SK-N-MC (cell line): Measurements from ENCODE around the gene BEST4.
A peak's percentile ranks its signal among the peaks of the same experiment; 100 is the strongest.

Experiments
- EZH2 ChIP-seq: fragments of 200-600 bp; sonication (generic); IDR thresholded peaks from one replicate; pipeline ENCODE4 v1.6.1; 2017; ENCODE audit warnings: antibody characterized with exemption
- POLR2AphosphoS5 ChIP-seq: IDR thresholded peaks from 2 replicates; pipeline ENCODE4 v1.6.1; 2012; ENCODE audit warnings: mild to moderate bottlenecking, low read depth, low read length, borderline replicate concordance

DNA sequence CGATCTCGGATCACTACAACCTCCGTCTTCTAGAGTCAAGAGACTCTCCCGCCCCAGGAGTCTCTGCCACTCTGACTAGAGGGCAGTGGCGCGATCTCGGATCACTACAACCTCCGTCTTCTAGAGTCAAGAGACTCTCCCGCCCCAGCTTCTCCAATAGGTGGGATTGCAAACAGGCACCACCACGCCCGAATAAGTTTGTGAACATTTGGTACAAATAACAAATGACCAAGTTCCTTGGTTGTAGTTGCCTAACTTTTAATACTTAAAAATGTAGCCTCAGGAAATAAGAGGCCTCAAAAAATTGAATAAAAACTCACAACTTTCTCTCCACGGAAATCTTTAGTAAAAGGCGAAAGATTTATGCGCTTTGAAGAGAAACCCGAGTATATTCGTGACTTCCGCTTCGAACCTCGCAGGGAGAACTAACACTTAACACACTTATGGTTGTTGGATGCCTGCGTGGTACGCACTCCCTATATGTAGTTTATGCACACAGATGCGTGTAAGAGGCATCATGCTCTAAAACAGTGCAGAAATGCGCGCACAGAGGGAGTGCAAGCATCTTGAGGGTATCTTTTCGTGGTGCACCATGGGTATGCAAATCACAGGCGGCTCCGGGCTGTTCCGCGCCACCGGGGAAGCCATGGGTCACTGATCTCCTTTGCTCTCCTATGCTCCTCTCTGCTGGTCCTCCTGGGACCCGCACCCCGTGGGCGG is 31.8 kb upstream of the BEST4 start:
- TF ChIP-seq EZH2, result no peak
- peak; percentile 100 for TF ChIP-seq POLR2AphosphoS5
